ENCODE data around the gene ALPP.

The ALPP gene

DNA sequence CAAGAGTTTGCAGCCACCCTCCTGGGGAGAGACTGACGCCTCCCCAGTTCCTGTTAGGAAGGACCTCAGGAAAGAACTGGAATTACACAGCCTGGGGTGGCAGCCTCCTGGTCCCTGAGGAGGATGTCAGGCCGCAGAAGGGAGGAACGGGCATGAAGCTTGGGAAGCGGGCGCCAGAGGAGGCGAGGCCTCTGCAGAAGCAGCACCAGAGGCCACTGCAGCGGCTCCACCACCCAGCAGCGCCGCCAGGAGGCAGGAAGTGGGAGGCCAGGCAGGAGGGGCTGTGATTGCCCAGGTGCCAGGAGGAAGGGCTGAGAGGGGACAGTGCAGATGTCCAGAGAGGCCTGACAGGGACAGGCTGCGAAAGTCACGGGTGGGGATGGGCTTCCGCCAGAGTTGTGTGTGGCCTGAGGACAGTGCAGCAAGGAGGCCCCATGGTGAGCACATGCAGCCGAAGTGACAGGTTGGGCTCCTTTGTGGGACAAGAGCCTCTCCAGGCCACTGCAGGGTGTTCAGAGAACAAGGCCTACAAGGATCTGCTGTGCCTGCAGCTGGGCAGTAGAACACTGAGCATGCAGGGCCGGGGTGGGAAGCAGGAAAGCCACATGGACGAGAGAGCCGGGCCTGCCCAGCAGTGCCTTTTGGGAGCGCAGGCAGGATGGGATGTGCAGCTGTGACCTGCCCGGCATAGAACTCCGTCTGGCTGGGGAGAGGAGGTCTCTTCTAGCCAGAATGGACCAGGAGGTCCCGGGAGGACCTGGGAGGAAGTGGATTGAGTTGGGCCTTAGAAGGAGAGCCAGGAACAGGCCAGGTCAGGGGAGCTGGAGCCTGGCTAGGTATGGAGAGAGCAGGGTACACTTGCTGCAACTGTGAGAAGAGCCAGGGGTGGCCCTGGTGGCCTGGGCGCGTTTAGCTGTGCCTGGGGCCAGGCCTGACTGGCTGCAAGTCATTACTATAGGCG, 39.1 kb upstream of the ALPP start:
- no peak overlapping the region for H3K9ac ChIP-seq (ENCODE audit: low read length)

DNA sequence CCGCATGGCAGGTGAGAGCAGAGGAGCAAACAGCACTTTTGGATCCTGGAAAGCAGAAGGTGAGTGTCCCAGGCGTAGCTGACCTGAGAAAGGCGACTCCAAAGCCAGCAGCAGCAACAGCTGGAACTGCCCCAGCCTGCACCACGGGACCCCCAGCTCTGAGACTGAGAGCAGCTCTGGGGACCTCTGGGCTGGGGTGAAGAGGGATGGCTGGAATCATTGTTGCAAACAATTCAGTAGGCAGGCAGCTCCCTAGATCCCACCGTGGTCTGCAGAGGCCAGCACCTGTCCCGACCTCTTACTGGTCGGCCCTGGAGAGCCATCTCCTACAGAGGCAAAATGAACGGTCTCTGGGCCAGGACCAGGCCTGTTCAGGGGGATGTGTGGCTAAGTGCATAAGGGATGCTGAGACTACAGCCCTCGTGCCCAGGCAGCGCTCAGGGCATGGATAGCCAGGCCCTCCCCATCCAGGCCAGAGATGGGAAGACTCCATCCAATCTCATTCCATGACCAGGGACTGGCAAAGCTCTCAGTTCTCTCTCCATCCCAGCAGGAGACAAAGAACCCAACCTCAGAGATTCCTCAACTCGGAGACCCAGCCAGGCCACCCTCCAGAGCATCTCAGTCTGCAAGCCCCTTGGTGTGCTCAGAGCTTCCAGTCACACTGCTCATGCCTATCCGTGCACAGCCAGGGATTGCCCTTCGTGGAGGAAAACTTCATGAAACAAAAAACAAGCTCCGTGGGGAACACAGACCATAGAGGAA, 38.2 kb upstream of the ALPP start:
- no peaks in the 10 kb centered on the region for H4K20me1 ChIP-seq (ENCODE audit: insufficient read depth, low read length)
- no peaks in the 10 kb centered on the region for H3K27me3 ChIP-seq (ENCODE audit: insufficient read depth, low read length)
- H3K9ac ChIP-seq (ENCODE audit: low read length) = no peak overlapping the region
- no peak overlapping the region for H3K27ac ChIP-seq (ENCODE audit: low read depth, low read length, poor library complexity, severe bottlenecking)
- no peaks in the 10 kb centered on the region for H3K36me3 ChIP-seq (ENCODE audit: insufficient read depth, low read length)
- TF ChIP-seq, protein P1, sequence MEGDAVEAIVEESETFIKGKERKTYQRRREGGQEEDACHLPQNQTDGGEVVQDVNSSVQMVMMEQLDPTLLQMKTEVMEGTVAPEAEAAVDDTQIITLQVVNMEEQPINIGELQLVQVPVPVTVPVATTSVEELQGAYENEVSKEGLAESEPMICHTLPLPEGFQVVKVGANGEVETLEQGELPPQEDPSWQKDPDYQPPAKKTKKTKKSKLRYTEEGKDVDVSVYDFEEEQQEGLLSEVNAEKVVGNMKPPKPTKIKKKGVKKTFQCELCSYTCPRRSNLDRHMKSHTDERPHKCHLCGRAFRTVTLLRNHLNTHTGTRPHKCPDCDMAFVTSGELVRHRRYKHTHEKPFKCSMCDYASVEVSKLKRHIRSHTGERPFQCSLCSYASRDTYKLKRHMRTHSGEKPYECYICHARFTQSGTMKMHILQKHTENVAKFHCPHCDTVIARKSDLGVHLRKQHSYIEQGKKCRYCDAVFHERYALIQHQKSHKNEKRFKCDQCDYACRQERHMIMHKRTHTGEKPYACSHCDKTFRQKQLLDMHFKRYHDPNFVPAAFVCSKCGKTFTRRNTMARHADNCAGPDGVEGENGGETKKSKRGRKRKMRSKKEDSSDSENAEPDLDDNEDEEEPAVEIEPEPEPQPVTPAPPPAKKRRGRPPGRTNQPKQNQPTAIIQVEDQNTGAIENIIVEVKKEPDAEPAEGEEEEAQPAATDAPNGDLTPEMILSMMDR (IDR thresholded peaks at IDR 0.05; ENCODE audit: low read length) = no peak
- no peak for TF ChIP-seq EZH2 (IDR thresholded peaks at IDR 0.05; ENCODE audit: borderline replicate concordance, low read length)
- no peaks in the 10 kb centered on the region for H3K79me2 ChIP-seq (ENCODE audit: insufficient read depth, low read length)
- no peaks in the 10 kb centered on the region for H3F3A ChIP-seq (ENCODE audit: insufficient read depth, low read length)
- H3K4me3 ChIP-seq (ENCODE audit: low read depth, low read length, poor library complexity, severe bottlenecking) = no peak overlapping the region
- no peaks in the 10 kb centered on the region for H3K9me3 ChIP-seq (ENCODE audit: low read length)
- H3K4me1 ChIP-seq (ENCODE audit: insufficient read depth, low read length, severe bottlenecking) = no peaks in the 10 kb centered on the region
- no peak overlapping the region for H3K4me2 ChIP-seq (ENCODE audit: low read length)
- H2AFZ ChIP-seq (ENCODE audit: low read length) = no peak overlapping the region
- H3K9me2 ChIP-seq (ENCODE audit: low read depth, low read length) = no peaks in the 10 kb centered on the region

More for the DNA sequence above, 39.1 kb upstream of the ALPP start:
- no peaks in the 10 kb centered on the region for H3F3A ChIP-seq (ENCODE audit: insufficient read depth, low read length)
- H3K4me1 ChIP-seq (ENCODE audit: insufficient read depth, low read length, severe bottlenecking) = no peaks in the 10 kb centered on the region
- no peaks in the 10 kb centered on the region for H4K20me1 ChIP-seq (ENCODE audit: insufficient read depth, low read length)
- H3K4me2 ChIP-seq (ENCODE audit: low read length) = no peak overlapping the region
- no peak overlapping the region for H3K4me3 ChIP-seq (ENCODE audit: low read depth, low read length, poor library complexity, severe bottlenecking)
- H3K27me3 ChIP-seq (ENCODE audit: insufficient read depth, low read length) = no peaks in the 10 kb centered on the region
- TF ChIP-seq EZH2 (IDR thresholded peaks at IDR 0.05; ENCODE audit: borderline replicate concordance, low read length) = no peak
- TF ChIP-seq, protein P1 (IDR thresholded peaks at IDR 0.05; ENCODE audit: low read length) = peak; percentile 41; the same call in 1 of the 2 replicates
- H3K9me3 ChIP-seq (ENCODE audit: low read length) = no peaks in the 10 kb centered on the region
- H2AFZ ChIP-seq (ENCODE audit: low read length) = no peak overlapping the region
- no peak overlapping the region for H3K27ac ChIP-seq (ENCODE audit: low read depth, low read length, poor library complexity, severe bottlenecking)
- H3K79me2 ChIP-seq (ENCODE audit: insufficient read depth, low read length) = no peaks in the 10 kb centered on the region
- H3K36me3 ChIP-seq (ENCODE audit: insufficient read depth, low read length) = no peaks in the 10 kb centered on the region
- H3K9me2 ChIP-seq (ENCODE audit: low read depth, low read length) = no peaks in the 10 kb centered on the region

DNA sequence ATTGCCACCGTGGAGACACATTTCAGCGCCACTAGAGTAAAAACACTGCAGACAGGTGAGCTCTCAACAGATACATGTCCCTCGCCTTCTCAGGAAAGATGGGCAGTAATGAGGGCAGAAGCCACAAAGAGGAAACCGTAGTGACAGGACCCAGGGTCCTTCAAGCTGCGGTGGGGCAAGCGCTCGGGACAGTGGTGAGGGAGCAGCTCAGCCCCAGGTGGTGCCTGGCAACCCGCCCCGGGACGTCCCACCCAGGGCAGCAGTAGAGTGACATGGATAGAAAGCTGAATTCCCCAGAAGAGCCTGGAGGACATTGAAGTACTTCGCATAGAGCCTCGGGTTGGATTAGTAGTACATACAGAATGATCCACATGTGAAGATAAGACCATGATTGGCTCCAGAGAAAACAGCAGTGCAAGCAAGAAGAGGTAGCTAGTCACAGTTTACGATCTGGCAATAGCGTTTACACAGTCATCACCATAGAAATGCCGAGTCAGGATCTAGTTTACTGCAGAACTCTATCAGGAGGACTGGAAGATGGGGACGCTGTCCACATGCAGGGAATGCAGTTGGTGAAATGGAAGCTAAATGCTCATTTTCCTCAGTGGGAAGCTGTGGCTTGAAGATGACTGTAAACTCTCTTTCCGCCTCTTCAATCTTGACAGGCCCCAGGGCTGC, 37.4 kb upstream of the ALPP start:
- no peaks in the 10 kb centered on the region for H3K4me1 ChIP-seq (ENCODE audit: insufficient read depth, low read length, severe bottlenecking)
- no peak overlapping the region for H3K4me2 ChIP-seq (ENCODE audit: low read length)
- no peaks in the 10 kb centered on the region for H3K9me3 ChIP-seq (ENCODE audit: low read length)
- H3K9me2 ChIP-seq (ENCODE audit: low read depth, low read length) = no peaks in the 10 kb centered on the region
- H3F3A ChIP-seq (ENCODE audit: insufficient read depth, low read length) = no peaks in the 10 kb centered on the region
- H2AFZ ChIP-seq (ENCODE audit: low read length) = no peak overlapping the region
- no peak for TF ChIP-seq EZH2 (IDR thresholded peaks at IDR 0.05; ENCODE audit: borderline replicate concordance, low read length)
- TF ChIP-seq, protein P1 (IDR thresholded peaks at IDR 0.05; ENCODE audit: low read length) = no peak
- no peak overlapping the region for H3K4me3 ChIP-seq (ENCODE audit: low read depth, low read length, poor library complexity, severe bottlenecking)
- no peak overlapping the region for H3K9ac ChIP-seq (ENCODE audit: low read length)
- H3K27me3 ChIP-seq (ENCODE audit: insufficient read depth, low read length) = no peaks in the 10 kb centered on the region
- no peaks in the 10 kb centered on the region for H4K20me1 ChIP-seq (ENCODE audit: insufficient read depth, low read length)
- no peak overlapping the region for H3K27ac ChIP-seq (ENCODE audit: low read depth, low read length, poor library complexity, severe bottlenecking)
- no peaks in the 10 kb centered on the region for H3K79me2 ChIP-seq (ENCODE audit: insufficient read depth, low read length)
- no peaks in the 10 kb centered on the region for H3K36me3 ChIP-seq (ENCODE audit: insufficient read depth, low read length)
